Measurements from ENCODE around the gene SNAPC2.

GRCh38 chr19:7895565-7895964, 24.6 kb upstream of the SNAPC2 start:
- TF ChIP-seq LEF1 (IDR thresholded peaks at IDR 0.05; ENCODE audit: borderline replicate concordance) (no peak), SUZ12 (IDR thresholded peaks at IDR 0.05) (no peak), FOXM1 (IDR thresholded peaks at IDR 0.05; ENCODE audit: borderline replicate concordance) (no peak), PKNOX1 (IDR thresholded peaks at IDR 0.05) (no peak), BHLHE40 (IDR thresholded peaks at IDR 0.05; ENCODE audit: borderline replicate concordance) (no peak), SP1 (IDR thresholded peaks at IDR 0.05) (no peak), NFRKB (IDR thresholded peaks at IDR 0.05) (no peak), ZNF384 (IDR thresholded peaks at IDR 0.05) (no peak), TARDBP (IDR thresholded peaks at IDR 0.05) (no peak), FOXA1 (IDR thresholded peaks at IDR 0.05) (no peak), HDGF (IDR thresholded peaks at IDR 0.05; ENCODE audit: borderline replicate concordance) (no peak), L3MBTL2 (conservative IDR thresholded peaks at IDR 0.05) (no peak)

All from HEK293T (cell line).